Sigmoid colon (tissue), 4 donors: Measurements from ENCODE around the gene SLC52A3.

ENCODE experiments used
- CTCF ChIP-seq, 4 experiments: fragments of 450-650 bp in 3 of 4; fragments of 200-600 bp in 1 of 4; IDR thresholded peaks; one replicate each; pipeline ENCODE4 v1.5.1; 2016 to 2019; ENCODE audit warnings: antibody characterized with exemption in 4 of 4, mild to moderate bottlenecking in 3 of 4, moderate library complexity in 2 of 4
- EP300 ChIP-seq, 4 donors: sonication (generic); formaldehyde crosslinking; IDR thresholded peaks; one replicate each; pipeline ENCODE4 v1.6.1; 2017; ENCODE audit warnings: antibody characterized with exemption in 4 of 4

DNA sequence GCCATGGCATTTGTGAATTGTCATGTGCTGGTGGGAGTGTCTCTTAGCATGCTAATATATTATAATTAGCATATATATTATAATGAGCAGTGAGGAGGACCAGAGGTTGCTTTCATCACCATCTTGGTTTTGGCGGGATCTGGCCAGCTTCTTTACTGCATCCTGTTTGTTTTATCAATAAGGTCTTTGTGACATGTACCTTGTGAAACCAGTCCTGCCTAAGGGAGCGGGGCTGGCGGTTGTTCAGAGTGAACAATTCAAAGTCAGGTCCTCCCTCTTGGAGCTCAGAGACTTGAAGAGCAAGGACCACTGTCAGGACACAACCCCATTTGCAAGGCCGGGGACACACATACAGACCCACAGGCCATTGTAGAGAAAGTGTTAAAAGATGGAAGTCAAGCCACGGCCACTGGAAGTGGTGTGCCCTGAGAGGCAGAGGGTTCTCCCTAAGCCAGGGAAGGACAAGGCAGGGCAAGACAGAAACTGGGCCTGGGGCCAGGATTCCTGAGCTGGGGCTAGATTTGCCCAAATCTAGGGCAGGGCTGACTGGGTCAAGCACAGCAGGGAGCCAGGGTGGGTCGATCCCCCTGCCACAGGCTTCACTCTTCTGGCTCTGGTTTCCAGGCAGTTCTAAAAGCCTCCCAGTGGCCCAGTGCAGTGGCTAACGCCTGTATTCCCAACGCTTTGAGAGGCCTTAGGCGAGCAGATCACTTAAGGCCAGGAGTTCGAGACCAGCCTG is 14.2 kb downstream of the SLC52A3 start:
- TF ChIP-seq CTCF (IDR thresholded peaks at IDR 0.05) (no peak), EP300 (IDR thresholded peaks at IDR 0.05) (no peak)
